ENCODE results near the gene ANTKMT.

GRCh38 chr16:769184-769784 is 48.3 kb downstream of the ANTKMT start:
- TF ChIP-seq CTCF (IDR thresholded peaks at IDR 0.05; ENCODE audit: poor library complexity, severe bottlenecking), result no peak
- no peak for TF ChIP-seq EP300 (conservative IDR thresholded peaks at IDR 0.05; ENCODE audit: poor library complexity, severe bottlenecking)
- TF ChIP-seq RAD21 (conservative IDR thresholded peaks at IDR 0.05), result no peak
- TF ChIP-seq EZH2 (IDR thresholded peaks at IDR 0.05; ENCODE audit: borderline replicate concordance, insufficient read depth, low read length, poor library complexity, severe bottlenecking), result no peak
- no peak for TF ChIP-seq TAF1 (IDR thresholded peaks at IDR 0.05; ENCODE audit: low read depth)
- no peak for TF ChIP-seq POLR2AphosphoS5 (IDR thresholded peaks at IDR 0.05)
- no peak for TF ChIP-seq SMC3 (conservative IDR thresholded peaks at IDR 0.05; ENCODE audit: poor library complexity)
- TF ChIP-seq REST (IDR thresholded peaks at IDR 0.05; ENCODE audit: borderline replicate concordance), result no peak
